NCI-H2196 treated with DMSO at 0.1 percent for 48 hours (cell line): Measurements from ENCODE around the gene FGF22.

Source experiments
- DNase-seq: peaks from one replicate; lab custom pipeline; 2025; ENCODE audit not compliant: unreplicated experiment; lab: John Stamatoyannopoulos, UW

FGF22 gene

DNA sequence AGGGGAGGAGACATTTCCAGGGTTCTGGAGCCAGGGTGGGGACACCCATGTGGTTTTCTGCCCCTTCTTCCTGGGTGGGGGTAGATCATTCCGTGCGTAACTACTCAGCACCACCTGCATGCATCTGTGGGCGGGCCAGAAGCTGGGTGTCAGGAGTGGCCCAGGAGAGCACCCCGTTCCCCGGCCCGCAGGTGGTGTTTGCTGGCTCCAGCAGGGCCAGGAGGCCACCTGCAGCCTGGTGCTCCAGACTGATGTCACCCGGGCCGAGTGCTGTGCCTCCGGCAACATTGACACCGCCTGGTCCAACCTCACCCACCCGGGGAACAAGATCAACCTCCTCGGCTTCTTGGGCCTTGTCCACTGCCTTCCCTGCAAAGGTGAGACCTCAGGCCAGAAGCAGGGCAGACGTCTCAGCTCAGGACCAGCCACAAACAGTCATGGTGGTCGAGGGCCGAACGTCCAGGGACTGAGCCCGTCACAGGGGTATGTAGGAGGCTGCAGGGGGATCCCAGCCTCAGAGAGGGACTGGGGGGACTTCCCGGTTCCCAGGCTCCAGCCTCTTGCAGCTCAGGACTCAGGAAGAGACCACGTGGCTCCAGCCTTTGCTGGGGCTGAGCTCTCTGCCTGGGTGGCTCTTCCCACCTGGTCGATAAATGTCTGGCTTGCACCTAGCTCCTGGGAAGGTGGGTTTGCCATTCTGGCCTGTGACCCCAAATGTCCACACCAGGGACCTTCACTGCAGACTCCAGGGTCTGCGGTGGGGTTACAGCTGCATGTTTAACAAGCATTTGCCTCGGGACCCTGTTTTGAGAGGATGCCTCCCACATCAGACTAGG is 38.1 kb downstream of the FGF22 start:
- no peak for DNase-seq

DNA sequence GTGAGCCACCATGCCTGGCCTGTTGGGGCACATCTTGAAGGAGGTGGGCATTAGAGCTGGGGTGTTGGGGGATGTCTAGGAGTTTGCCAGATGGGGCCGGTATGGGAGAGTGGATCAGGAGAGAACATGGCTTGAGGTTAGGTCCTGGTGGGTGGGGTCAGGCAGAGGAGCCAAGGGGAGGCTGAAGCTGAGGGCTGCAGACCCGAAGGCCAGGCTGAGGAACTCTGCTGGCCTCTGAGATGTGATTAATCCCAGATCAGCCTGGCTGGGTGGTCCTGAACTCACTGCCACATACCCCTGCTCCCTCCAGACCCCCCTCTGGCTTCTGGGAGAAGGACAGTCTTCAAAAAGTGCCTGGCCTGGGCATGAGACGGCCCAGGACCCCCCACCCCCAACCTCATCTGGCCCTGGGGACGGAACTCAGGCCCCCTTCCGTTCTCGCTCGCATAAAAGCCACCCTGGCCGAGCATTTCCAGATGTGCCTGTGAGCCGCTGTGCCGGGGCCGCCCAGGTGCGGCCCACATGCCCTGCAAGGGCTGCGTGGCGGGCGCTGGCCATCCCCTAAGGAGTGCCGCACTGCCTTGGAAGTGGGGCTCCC is 39.2 kb downstream of the FGF22 start:
- DNase-seq: no peak

DNA sequence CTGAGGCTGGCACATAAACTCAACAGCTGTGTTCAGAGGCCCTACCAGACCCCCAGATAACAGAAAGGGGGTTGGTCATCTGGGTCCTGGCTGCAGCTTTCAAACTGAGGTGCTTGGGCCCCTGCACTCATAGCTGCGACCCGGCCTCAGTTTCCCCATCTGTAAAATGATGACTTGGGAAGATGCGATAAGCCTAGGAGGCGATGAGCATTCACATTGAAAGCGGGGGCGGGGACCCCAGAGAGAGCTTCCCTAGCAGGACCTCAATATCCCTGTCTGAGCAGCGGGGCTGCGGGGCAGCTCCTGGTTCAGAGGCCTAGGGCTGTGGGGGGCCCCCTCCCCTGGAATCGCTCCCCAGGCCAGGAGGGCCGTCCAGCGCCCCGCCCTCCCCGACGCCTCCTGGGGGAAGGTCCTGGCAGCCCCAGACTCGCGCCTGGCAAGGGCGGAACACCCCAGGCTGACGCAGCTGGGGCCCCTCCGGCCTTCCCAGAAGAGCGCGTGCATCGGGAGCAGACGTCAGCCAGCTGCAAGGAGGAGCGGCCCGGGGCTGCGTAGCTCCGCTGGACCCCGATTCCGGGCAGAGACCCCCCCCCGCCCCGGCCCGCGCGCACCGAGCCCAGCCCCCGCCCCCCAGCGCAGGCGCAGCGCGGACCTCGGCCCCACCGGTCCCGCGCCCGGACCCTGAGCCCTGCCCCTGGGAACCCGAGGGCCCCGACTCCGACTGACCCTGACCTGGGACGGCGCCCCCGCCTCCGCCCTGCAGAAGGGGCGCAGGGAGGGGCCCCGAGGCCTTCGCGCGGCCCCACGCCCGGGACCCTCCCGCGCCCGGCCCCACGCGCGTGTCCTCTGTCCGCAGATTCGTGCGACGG is 40.0 kb downstream of the FGF22 start:
- no peak for DNase-seq

DNA sequence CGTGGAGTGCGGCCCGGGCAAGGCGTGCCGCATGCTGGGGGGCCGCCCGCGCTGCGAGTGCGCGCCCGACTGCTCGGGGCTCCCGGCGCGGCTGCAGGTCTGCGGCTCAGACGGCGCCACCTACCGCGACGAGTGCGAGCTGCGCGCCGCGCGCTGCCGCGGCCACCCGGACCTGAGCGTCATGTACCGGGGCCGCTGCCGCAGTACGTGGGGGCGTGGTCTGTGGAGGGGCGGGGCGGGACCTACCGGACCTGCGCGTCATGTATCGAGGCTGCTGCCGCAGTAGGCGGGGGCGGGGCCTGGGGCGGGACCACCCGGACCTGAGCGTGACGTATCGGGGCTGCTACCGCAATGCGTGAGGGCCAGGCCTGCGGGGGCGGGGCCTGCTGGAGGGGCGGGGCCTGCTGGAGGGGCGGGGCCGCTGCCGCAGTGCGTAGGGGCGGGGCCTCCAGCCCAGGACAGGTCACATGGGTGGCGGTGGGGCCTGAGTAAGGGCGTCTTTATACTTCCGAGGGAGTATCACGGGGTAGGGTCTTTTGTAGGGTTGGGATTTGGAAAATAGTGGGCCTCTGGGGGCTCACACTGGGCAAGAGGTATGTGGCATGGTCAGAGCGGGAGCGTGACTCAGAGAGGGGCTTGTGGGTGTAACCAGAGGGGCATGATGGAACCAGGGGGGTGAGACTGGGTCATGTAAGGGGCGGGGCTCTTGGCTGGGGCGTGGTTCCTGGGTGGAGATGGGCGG is 40.8 kb downstream of the FGF22 start:
- DNase-seq: peak; percentile 95

DNA sequence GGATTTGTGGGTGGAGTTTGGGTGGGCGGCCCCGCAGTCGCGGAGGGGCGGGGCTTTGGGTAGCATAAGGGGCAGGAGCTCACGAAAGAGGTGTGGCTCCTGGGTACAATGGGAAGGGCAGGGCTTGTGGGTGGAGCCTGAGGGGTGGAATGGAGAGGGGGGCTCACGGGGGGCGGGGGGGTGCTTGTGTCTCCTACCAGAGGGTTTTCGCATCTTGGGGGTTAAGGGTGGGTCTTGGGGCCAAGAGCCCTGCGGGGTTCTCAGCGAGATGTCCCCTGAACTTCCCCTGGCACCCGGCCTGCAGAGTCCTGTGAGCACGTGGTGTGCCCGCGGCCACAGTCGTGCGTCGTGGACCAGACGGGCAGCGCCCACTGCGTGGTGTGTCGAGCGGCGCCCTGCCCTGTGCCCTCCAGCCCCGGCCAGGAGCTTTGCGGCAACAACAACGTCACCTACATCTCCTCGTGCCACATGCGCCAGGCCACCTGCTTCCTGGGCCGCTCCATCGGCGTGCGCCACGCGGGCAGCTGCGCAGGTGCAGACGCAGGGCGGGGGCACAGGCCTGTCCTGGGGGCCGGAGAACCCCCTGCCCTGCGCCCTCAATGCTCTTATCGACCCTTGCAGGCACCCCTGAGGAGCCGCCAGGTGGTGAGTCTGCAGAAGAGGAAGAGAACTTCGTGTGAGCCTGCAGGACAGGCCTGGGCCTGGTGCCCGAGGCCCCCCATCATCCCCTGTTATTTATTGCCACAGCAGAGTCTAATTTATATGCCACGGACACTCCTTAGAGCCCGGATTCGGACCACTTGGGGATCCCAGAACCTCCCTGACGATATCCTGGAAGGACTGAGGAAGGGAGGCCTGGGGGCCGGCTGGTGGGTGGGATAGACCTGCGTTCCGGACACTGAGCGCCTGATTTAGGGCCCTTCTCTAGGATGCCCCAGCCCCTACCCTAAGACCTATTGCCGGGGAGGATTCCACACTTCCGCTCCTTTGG is 41.6 kb downstream of the FGF22 start:
- peak; percentile 62 for DNase-seq

DNA sequence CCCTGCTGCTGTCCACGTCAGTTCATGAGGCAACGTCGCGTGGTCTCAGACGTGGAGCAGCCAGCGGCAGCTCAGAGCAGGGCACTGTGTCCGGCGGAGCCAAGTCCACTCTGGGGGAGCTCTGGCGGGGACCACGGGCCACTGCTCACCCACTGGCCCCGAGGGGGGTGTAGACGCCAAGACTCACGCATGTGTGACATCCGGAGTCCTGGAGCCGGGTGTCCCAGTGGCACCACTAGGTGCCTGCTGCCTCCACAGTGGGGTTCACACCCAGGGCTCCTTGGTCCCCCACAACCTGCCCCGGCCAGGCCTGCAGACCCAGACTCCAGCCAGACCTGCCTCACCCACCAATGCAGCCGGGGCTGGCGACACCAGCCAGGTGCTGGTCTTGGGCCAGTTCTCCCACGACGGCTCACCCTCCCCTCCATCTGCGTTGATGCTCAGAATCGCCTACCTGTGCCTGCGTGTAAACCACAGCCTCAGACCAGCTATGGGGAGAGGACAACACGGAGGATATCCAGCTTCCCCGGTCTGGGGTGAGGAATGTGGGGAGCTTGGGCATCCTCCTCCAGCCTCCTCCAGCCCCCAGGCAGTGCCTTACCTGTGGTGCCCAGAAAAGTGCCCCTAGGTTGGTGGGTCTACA is 43.1 kb downstream of the FGF22 start:
- DNase-seq: no peak

DNA sequence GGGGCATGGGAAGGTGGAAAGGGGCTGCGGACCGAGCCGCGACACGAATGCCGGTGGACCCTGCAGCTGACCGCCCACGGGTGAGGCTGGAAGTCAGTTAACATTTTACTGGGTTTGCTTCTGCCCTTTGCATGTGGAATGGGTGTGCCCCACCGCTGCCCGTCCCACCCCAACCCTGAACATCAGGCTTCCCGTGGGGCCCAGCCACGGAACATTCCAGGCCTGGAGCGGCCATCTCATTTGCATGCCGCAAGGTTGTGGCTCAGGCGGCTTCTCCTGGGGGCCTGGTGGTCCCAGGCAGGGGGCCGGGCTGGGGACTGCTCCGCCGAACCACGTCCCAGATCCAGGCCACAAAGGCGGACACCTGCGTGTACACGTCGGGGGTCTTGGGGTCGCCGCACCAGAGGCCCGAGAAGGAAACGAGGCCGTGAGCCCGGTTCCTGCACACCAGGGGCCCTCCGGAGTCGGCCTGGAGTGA is 45.8 kb downstream of the FGF22 start:
- DNase-seq: no peak

DNA sequence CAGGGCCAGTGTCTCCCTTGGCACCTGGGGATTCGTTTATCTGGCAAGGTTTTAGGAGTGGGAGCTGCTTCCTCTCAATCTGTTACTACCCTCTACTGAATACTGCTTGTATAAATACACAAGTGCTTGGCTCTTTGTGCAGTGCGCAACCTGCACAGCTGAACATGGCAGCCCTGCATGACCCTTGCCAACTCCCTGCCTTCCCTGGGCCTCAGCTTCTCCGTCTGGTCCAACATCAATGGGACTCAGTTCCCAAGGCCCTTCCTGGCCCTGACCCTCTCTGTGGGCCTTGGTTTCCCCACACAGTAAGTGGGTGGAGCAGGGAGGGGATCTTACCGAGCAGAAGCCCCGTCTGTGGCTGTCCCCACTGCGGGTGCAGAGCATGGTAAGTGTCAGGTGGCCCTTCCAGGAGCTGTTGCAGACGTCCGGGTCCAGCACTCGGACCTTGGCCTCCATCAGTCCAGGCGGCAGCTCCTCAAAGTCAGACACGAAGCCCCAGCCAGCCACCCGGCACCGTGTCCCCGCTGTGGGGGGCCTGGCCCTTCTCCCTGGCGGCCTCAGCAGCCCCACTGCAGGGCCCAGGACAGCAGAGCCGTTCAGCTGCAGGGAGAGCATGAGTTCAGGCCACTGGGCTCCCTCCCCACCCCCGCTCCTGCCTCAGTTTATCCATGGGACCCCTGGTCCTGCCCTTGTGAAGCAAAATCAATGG is 47.1 kb downstream of the FGF22 start:
- DNase-seq: no peak

DNA sequence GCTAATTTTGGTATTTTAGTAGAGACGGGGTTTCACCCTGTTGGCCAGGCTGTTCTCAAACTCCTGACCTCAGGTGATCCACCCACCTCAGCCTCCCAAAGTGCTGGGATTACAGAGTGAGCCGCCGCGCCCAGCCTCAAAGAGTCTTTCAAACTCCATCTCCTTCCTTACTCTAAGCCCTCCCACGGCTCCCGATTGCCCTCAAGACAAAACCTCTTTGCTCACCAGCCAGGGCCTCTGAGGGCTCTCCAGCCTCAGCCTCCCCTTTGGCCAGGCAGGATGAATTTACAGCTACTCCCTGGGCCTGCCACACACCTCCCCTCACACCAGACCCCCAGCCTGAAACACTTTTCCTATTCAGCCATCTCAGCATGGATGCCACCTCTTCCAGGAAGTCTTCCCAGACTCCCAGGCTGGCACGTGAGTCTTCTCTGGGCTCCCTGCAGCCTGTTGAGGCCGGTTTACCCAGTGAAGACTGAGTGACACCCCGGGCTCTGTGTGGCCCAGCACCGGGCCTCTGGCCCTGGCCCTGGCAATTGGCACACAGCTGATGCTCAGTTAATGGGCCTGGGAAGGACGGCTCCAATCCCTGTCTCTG is 48.0 kb downstream of the FGF22 start:
- DNase-seq: no peak

DNA sequence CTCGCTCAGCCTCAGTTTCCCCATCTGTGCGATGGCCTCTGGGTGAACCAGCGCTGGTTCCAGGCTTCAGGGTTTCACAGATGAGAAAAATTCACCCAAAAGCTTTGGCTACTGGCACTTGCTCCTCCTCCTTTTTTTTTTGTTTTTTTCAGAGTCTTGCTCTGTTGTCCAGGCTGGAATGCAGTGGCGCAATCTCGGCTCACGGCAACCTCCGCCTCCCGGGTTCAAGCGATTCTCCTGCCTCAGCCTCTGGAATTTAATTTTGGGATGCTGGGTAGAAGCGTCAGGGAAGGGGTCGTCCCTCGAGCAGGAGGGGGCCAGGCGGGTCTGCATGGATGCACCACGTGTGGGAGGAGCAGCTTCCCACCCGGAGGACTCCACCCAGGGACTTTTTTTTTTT is 48.5 kb downstream of the FGF22 start:
- DNase-seq: no peak

DNA sequence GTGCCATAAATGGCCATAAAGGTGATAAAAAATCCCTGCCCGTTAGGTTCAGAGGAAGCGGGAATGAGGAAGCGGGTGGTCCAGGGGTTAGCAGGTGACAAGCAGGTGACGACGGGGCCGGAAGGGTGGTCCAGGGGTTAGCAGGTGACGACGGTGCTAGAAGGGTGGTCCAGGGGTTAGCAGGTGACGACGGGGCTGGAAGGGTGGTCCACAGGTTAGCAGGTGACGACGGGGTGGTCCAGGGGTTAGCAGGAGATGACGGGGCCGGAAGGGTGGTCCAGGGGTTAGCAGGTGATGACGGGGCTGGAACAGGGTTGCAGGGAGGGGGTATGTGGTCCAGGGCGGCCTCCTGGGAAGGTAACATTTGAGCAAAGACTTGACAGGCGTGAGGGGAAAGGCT is 49.3 kb downstream of the FGF22 start:
- no peak for DNase-seq

DNA sequence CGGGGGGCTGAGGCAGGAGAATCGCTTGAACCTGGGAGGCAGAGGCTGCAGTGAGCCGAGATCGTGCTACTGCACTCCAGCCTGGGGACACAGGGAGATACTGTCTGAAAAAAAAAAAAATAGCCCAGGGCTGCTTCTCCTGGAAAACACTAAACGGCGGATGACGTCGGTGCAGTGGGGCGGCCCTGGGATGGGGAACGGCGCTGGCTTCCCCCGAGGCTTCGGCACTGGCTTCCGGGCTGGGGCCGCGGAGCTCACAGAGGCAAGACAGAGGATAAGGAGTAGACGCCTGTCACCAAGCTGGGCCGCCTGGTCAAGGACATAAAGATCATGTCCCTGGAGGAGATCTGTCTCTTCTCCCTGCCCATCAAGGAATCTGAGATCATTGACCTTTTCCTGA is 50.5 kb downstream of the FGF22 start:
- DNase-seq: no peak
